Measurements from ENCODE around the gene PLLP.

PLLP gene

GRCh38 chr16:57307365-57307764, 22.9 kb upstream of the PLLP start:
- Mint-ChIP-seq H3K27me3 (no peaks in the 10 kb centered on the region), H3K36me3 (no peaks in the 10 kb centered on the region), H3K9me3 (ENCODE audit: low read depth) (no peaks in the 10 kb centered on the region), H3K4me1 (ENCODE audit: low read depth) (peaks cover 3% of the 10 kb centered on the region), H3K27ac (no peak overlapping the region), H3K4me3 (no peak overlapping the region)

GRCh38 chr16:57306676-57307341, 22.3 kb upstream of the PLLP start:
- no peak overlapping the region for H3K4me3 Mint-ChIP-seq
- H3K36me3 Mint-ChIP-seq, result no peaks in the 10 kb centered on the region
- peak overlapping the region; percentile 22 for H3K27ac Mint-ChIP-seq
- no peaks in the 10 kb centered on the region for H3K9me3 Mint-ChIP-seq (ENCODE audit: low read depth)
- H3K4me1 Mint-ChIP-seq (ENCODE audit: low read depth), result peaks cover 3% of the 10 kb centered on the region
- H3K27me3 Mint-ChIP-seq, result no peaks in the 10 kb centered on the region

GRCh38 chr16:57305159-57305811, 20.8 kb upstream of the PLLP start:
- Mint-ChIP-seq H3K9me3 (ENCODE audit: low read depth) (no peaks in the 10 kb centered on the region), H3K36me3 (no peaks in the 10 kb centered on the region), H3K4me1 (ENCODE audit: low read depth) (peaks cover 3% of the 10 kb centered on the region), H3K27me3 (no peaks in the 10 kb centered on the region), H3K27ac (no peak overlapping the region), H3K4me3 (no peak overlapping the region)

GRCh38 chr16:57304169-57305061, 19.9 kb upstream of the PLLP start:
- Mint-ChIP-seq H3K27ac (no peak overlapping the region), H3K4me1 (ENCODE audit: low read depth) (peaks cover 3% of the 10 kb centered on the region), H3K27me3 (no peaks in the 10 kb centered on the region)

GRCh38 chr16:57303910-57304168, 19.4 kb upstream of the PLLP start:
- H3K27me3 Mint-ChIP-seq, result no peaks in the 10 kb centered on the region
- H3K27ac Mint-ChIP-seq, result no peak overlapping the region
- no peaks in the 10 kb centered on the region for H3K36me3 Mint-ChIP-seq
- H3K4me3 Mint-ChIP-seq, result no peak overlapping the region
- no peaks in the 10 kb centered on the region for H3K9me3 Mint-ChIP-seq (ENCODE audit: low read depth)
- H3K4me1 Mint-ChIP-seq (ENCODE audit: low read depth), result peaks cover 3% of the 10 kb centered on the region

More at GRCh38 chr16:57304169-57305061, 19.9 kb upstream of the PLLP start:
- Mint-ChIP-seq H3K9me3 (ENCODE audit: low read depth) (no peaks in the 10 kb centered on the region), H3K36me3 (no peaks in the 10 kb centered on the region), H3K4me3 (no peak overlapping the region)

- Mint-ChIP-seq H3K36me3 (no peaks in the 10 kb centered on the region), H3K9me3 (ENCODE audit: low read depth) (no peaks in the 10 kb centered on the region), H3K27ac (no peak overlapping the region), H3K27me3 (no peaks in the 10 kb centered on the region), H3K4me3 (no peak overlapping the region), H3K4me1 (ENCODE audit: low read depth) (peaks cover 3% of the 10 kb centered on the region)
Observed at GRCh38 chr16:57303021-57303909, 18.8 kb upstream of the PLLP start.

GRCh38 chr16:57301126-57301817, 16.8 kb upstream of the PLLP start:
- Mint-ChIP-seq H3K27ac (peak overlapping the region; percentile 46), H3K36me3 (no peaks in the 10 kb centered on the region)

GRCh38 chr16:57300387-57301125, 16.1 kb upstream of the PLLP start:
- no peaks in the 10 kb centered on the region for H3K27me3 Mint-ChIP-seq
- H3K4me1 Mint-ChIP-seq (ENCODE audit: low read depth), result peaks cover 7% of the 10 kb centered on the region
- no peaks in the 10 kb centered on the region for H3K9me3 Mint-ChIP-seq (ENCODE audit: low read depth)
- no peak overlapping the region for H3K4me3 Mint-ChIP-seq
- no peak overlapping the region for H3K27ac Mint-ChIP-seq
- no peaks in the 10 kb centered on the region for H3K36me3 Mint-ChIP-seq

More at GRCh38 chr16:57301126-57301817, 16.8 kb upstream of the PLLP start:
- Mint-ChIP-seq H3K4me3 (no peak overlapping the region), H3K27me3 (no peaks in the 10 kb centered on the region), H3K4me1 (ENCODE audit: low read depth) (peaks cover 7% of the 10 kb centered on the region), H3K9me3 (ENCODE audit: low read depth) (no peaks in the 10 kb centered on the region)

- H3K27ac Mint-ChIP-seq, result no peak overlapping the region
- peaks cover 7% of the 10 kb centered on the region for H3K4me1 Mint-ChIP-seq (ENCODE audit: low read depth)
- H3K36me3 Mint-ChIP-seq, result no peaks in the 10 kb centered on the region
- no peaks in the 10 kb centered on the region for H3K27me3 Mint-ChIP-seq
- no peaks in the 10 kb centered on the region for H3K9me3 Mint-ChIP-seq (ENCODE audit: low read depth)
- no peak overlapping the region for H3K4me3 Mint-ChIP-seq
Observed at GRCh38 chr16:57299719-57300386, 15.4 kb upstream of the PLLP start.

GRCh38 chr16:57299009-57299718, 14.7 kb upstream of the PLLP start:
- no peaks in the 10 kb centered on the region for H3K36me3 Mint-ChIP-seq
- peaks cover 4% of the 10 kb centered on the region for H3K4me1 Mint-ChIP-seq (ENCODE audit: low read depth)
- no peaks in the 10 kb centered on the region for H3K27me3 Mint-ChIP-seq
- no peaks in the 10 kb centered on the region for H3K9me3 Mint-ChIP-seq (ENCODE audit: low read depth)
- H3K4me3 Mint-ChIP-seq, result no peak overlapping the region
- no peak overlapping the region for H3K27ac Mint-ChIP-seq

- H3K27me3 Mint-ChIP-seq, result no peaks in the 10 kb centered on the region
- H3K36me3 Mint-ChIP-seq, result no peaks in the 10 kb centered on the region
- peak overlapping the region; percentile 64 for H3K4me3 Mint-ChIP-seq
- peaks cover 4% of the 10 kb centered on the region for H3K4me1 Mint-ChIP-seq (ENCODE audit: low read depth)
- peak overlapping the region; percentile 52 for H3K27ac Mint-ChIP-seq
- no peaks in the 10 kb centered on the region for H3K9me3 Mint-ChIP-seq (ENCODE audit: low read depth)
Observed at GRCh38 chr16:57297856-57298255, 13.4 kb upstream of the PLLP start.

- H3K27ac Mint-ChIP-seq, result no peak overlapping the region
- H3K36me3 Mint-ChIP-seq, result no peaks in the 10 kb centered on the region
Observed at GRCh38 chr16:57289391-57290257, 5.2 kb upstream of the PLLP start.

More at GRCh38 chr16:57289391-57290257, 5.2 kb upstream of the PLLP start:
- H3K27me3 Mint-ChIP-seq, result no peaks in the 10 kb centered on the region
- peaks cover 8% of the 10 kb centered on the region for H3K4me1 Mint-ChIP-seq (ENCODE audit: low read depth)
- no peaks in the 10 kb centered on the region for H3K9me3 Mint-ChIP-seq (ENCODE audit: low read depth)
- no peak overlapping the region for H3K4me3 Mint-ChIP-seq
